H9 (cell line): ENCODE measurements around the gene ENO3. TPM values are rescaled to one million over a fixed set of nuclear protein-coding genes. Genes with fewer than 3 reads are reported as not detected.

Source experiments
- DNase-seq: peaks from one replicate; pipeline ENCODE4 v3.0.0-alpha.2; 2017
- H2AFZ ChIP-seq: one replicate; pipeline ENCODE4 v1.6.1; 2013; ENCODE audit warnings: mild to moderate bottlenecking, low read length, control low read depth, moderate library complexity
- H2AK5ac ChIP-seq: 2 replicates; pipeline ENCODE4 v1.6.1; 2013; ENCODE audit warnings: low read length, control low read depth, mixed read lengths; ENCODE audit not compliant: insufficient read length
- H2BK120ac ChIP-seq: one replicate; pipeline ENCODE4 v1.6.1; 2013; ENCODE audit warnings: low read depth, mild to moderate bottlenecking, low read length, control low read depth, inconsistent platforms; ENCODE audit not compliant: poor library complexity, severe bottlenecking
- H2BK12ac ChIP-seq: 2 replicates; pipeline ENCODE4 v1.6.1; 2013; ENCODE audit warnings: low read length, control low read depth, mixed read lengths, low read depth; ENCODE audit not compliant: insufficient read length
- H2BK15ac ChIP-seq: 2 replicates; pipeline ENCODE4 v1.6.1; 2013; ENCODE audit warnings: low read depth, low read length, control low read depth
- H2BK20ac ChIP-seq: one replicate; pipeline ENCODE4 v1.6.1; 2013; ENCODE audit warnings: low read depth, mild to moderate bottlenecking, low read length, control low read depth, inconsistent platforms; ENCODE audit not compliant: poor library complexity, severe bottlenecking
- H2BK5ac ChIP-seq: 2 replicates; pipeline ENCODE4 v1.6.1; 2013; ENCODE audit warnings: low read length, control low read depth, mixed read lengths; ENCODE audit not compliant: insufficient read length
- H3K14ac ChIP-seq: 2 replicates; pipeline ENCODE4 v1.6.1; 2013; ENCODE audit warnings: low read length, control low read depth; ENCODE audit not compliant: insufficient read depth
- H3K18ac ChIP-seq: 2 replicates; pipeline ENCODE4 v1.6.1; 2013; ENCODE audit warnings: low read depth, mild to moderate bottlenecking, mixed read lengths, low read length, control low read depth; ENCODE audit not compliant: insufficient read length
- H3K23ac ChIP-seq: 2 replicates; pipeline ENCODE4 v1.6.1; 2013; ENCODE audit warnings: low read length, control low read depth, mixed read lengths, low read depth; ENCODE audit not compliant: insufficient read length
- H3K23me2 ChIP-seq: 2 replicates; pipeline ENCODE4 v1.6.1; 2013; ENCODE audit warnings: low read depth, mild to moderate bottlenecking, mixed read lengths, low read length, control low read depth; ENCODE audit not compliant: insufficient read length, poor library complexity, severe bottlenecking
- H3K27ac ChIP-seq: 2 replicates; pipeline ENCODE4 v1.5.1; 2013; ENCODE audit warnings: low read length, control low read depth, mixed read lengths, low read depth; ENCODE audit not compliant: insufficient read length
- H3K27me3 ChIP-seq: 2 replicates; pipeline ENCODE4 v1.6.1; 2013; ENCODE audit warnings: low read length, control low read depth, inconsistent platforms; ENCODE audit not compliant: insufficient read depth
- H3K4ac ChIP-seq: 2 replicates; pipeline ENCODE4 v1.6.1; 2013; ENCODE audit warnings: low read depth, mild to moderate bottlenecking, control low read depth, inconsistent platforms, low read length, moderate library complexity
- H3K4me1 ChIP-seq: 2 replicates; pipeline ENCODE4 v1.6.1; 2013; ENCODE audit warnings: low read length, control low read depth, inconsistent platforms; ENCODE audit not compliant: insufficient read depth
- H3K4me2 ChIP-seq: 2 replicates; pipeline ENCODE4 v1.6.1; 2013; ENCODE audit warnings: low read length, control low read depth, mixed read lengths; ENCODE audit not compliant: insufficient read length, insufficient read depth
- H3K56ac ChIP-seq: 2 replicates; pipeline ENCODE4 v1.6.1; 2013; ENCODE audit warnings: low read depth, mild to moderate bottlenecking, mixed read lengths, low read length, control low read depth; ENCODE audit not compliant: insufficient read length
- H3K79me1 ChIP-seq: 2 replicates; pipeline ENCODE4 v1.6.1; 2013; ENCODE audit warnings: low read depth, mild to moderate bottlenecking, moderate library complexity, low read length, control low read depth, inconsistent platforms; ENCODE audit not compliant: insufficient read depth, poor library complexity, severe bottlenecking
- H3K79me2 ChIP-seq: 2 replicates; pipeline ENCODE4 v1.6.1; 2013; ENCODE audit warnings: low read length, control low read depth, inconsistent platforms; ENCODE audit not compliant: insufficient read depth
- H3K9ac ChIP-seq: 2 replicates; pipeline ENCODE4 v1.6.1; 2013; ENCODE audit warnings: low read length, control low read depth, mixed read lengths; ENCODE audit not compliant: insufficient read length; ENCODE audit errors: extremely low read depth
- H3K9me3 ChIP-seq: one replicate; pipeline ENCODE4 v1.6.1; 2013; ENCODE audit warnings: low read depth, low read length, inconsistent platforms; ENCODE audit not compliant: control insufficient read depth
- H3T11ph ChIP-seq: one replicate; pipeline ENCODE4 v1.6.1; 2013; ENCODE audit warnings: mild to moderate bottlenecking, low read length, control low read depth, inconsistent platforms
- H4K20me1 ChIP-seq: one replicate; pipeline ENCODE4 v1.6.1; 2013; ENCODE audit not compliant: control insufficient read depth, insufficient read length, insufficient read depth
- H4K5ac ChIP-seq: 2 replicates; pipeline ENCODE4 v1.6.1; 2013; ENCODE audit warnings: low read depth, mild to moderate bottlenecking, mixed read lengths, low read length, control low read depth; ENCODE audit not compliant: insufficient read length
- H4K8ac ChIP-seq: replicated peaks from 2 replicates; pipeline ENCODE4 v1.6.1; 2013; ENCODE audit warnings: low read length, control low read depth, mixed read lengths, low read depth; ENCODE audit not compliant: insufficient read length
- H4K91ac ChIP-seq: 2 replicates; pipeline ENCODE4 v1.6.1; 2013; ENCODE audit warnings: low read depth, mild to moderate bottlenecking, moderate library complexity, mixed read lengths, low read length, control low read depth; ENCODE audit not compliant: insufficient read length
- H3K27ac Mint-ChIP-seq, 3 experiments: 2 replicates in 2 of 3; 3 replicates in 1 of 3; pipeline ENCODE4 v1.8.0; 2020 to 2021; ENCODE audit warnings: mixed read lengths in 3 of 3, mild to moderate bottlenecking in 1 of 3, moderate library complexity in 1 of 3
- H3K27me3 Mint-ChIP-seq: 2 replicates; pipeline ENCODE4 v1.8.0; 2021; ENCODE audit warnings: low read depth, mild to moderate bottlenecking, moderate library complexity, mixed read lengths
- H3K36me3 Mint-ChIP-seq, 3 experiments: 2 replicates in 2 of 3; 3 replicates in 1 of 3; pipeline ENCODE4 v1.8.0; 2020 to 2021; ENCODE audit warnings: low read depth in 3 of 3, mixed read lengths in 3 of 3; ENCODE audit not compliant: insufficient read depth in 1 of 3
- H3K4me1 Mint-ChIP-seq, 2 experiments: 2 replicates each; pipeline ENCODE4 v1.8.0; 2020; ENCODE audit warnings: mixed read lengths in 2 of 2
- H3K4me3 Mint-ChIP-seq, 2 experiments: 2 replicates in 1 of 2; 3 replicates in 1 of 2; pipeline ENCODE4 v1.8.0; 2020 to 2021; ENCODE audit warnings: mild to moderate bottlenecking in 2 of 2, mixed read lengths in 2 of 2, moderate library complexity in 1 of 2
- H3K9me3 Mint-ChIP-seq, 2 experiments: 2 replicates in 1 of 2; 3 replicates in 1 of 2; pipeline ENCODE4 v1.8.0; 2020; ENCODE audit warnings: mild to moderate bottlenecking in 2 of 2, mixed read lengths in 2 of 2, moderate library complexity in 1 of 2
- CTCF ChIP-seq: fragments of 200-600 bp; sonication (generic); conservative IDR thresholded peaks from 3 replicates; pipeline ENCODE4 v1.8.0; 2021; ENCODE audit warnings: antibody characterized with exemption, mild to moderate bottlenecking
- WGBS: extraction: QIAGEN DNeasy Blood & Tissue Kit; methylation state at CpG from one replicate; pipeline ENCODE4 v1.1.7; 2013; ENCODE audit warnings: missing lambda C conversion rate, low lambda C conversion rate, mixed read lengths; ENCODE audit not compliant: insufficient read length; ENCODE audit errors: extremely low coverage; 5-methylcytosine and 5-hydroxymethylcytosine counted together
- total RNA-seq: library from RNA; stranded (reverse); gene quantifications from 2 replicates; pipeline ENCODE4 v1.2.1, GENCODE V29; 2021

The ENO3 gene
- total RNA-seq, 1 experiment from 2014 or later: 25.4 TPM

DNA sequence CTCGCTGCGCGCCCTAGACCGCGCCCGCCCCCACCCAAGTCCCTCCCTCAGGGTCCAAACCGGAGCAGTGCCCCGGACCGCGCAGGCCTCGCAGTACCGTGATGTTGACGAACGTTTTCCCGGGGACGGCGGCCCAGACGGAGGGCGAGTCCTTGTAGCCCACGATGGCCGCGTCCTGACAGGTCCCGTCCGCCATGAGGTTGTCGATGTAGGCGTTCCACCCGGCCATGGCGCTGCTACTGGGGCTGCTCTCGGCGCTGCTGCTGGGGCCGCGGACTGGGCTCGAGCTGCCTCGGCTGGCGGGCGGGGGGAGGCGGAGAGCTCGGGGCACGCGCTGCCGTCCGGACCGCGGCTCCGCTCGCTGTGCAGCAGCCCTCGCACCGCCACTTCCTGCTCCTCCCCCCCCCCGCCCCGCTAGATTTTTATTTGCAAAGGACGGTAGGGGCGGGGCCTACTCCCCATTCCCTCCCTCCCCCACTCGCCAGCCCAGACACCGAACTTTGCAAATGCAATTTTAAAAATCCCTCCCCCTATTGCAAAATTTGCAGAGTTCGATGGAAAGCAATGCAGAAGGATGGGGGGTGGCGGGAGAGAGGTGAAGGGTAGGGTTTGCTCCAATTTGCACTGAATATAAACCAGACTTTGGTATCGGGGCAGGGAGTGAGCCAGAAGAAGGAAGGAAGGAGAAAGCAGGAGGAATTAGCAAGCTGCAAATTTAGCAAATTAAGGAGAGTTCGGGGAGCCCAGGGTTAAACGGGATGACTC, 2.6 kb upstream of the ENO3 start, which contains the start of gene PFN1:
Gene PFN1, minus strand, starts transcription at position 365 of the 765 bp plus-strand sequence. Its CDS starts 136 bp downstream, at position 229.
- peak within 1 kb of the TSS; percentile 72 for H3K4me2 ChIP-seq
- H2BK120ac ChIP-seq: no peak within 1 kb of the TSS
- H3K27me3 ChIP-seq: no peaks in the 10 kb centered on the region
- WGBS: no CpG with 5 or more reads among the region's 59 CpGs
- H2BK15ac ChIP-seq: no peak within 1 kb of the TSS
- Mint-ChIP-seq H3K27ac (peak within 1 kb of the TSS; percentile 98 to 100 (median 100)), H3K27me3 (peaks cover 5% of the 10 kb centered on the region), H3K36me3 (peaks cover 21 to 41% (median 33%) of the 10 kb centered on the region in 3 experiments), H3K4me1 (peaks cover 38 to 40% of the 10 kb centered on the region in 2 experiments), H3K9me3 (peaks cover 0 to 2% of the 10 kb centered on the region in 2 experiments; a peak in 2 of 5 replicates), H3K4me3 (peak within 1 kb of the TSS; percentile 95 to 100)
- peaks cover 13% of the 10 kb centered on the region; the same call in 1 of the 2 replicates for H3K79me2 ChIP-seq
- no peak within 1 kb of the TSS for H2AK5ac ChIP-seq
- H2BK5ac ChIP-seq: no peak within 1 kb of the TSS
- peak within 1 kb of the TSS; percentile 94 for H3K9ac ChIP-seq
- H3K14ac ChIP-seq: peak within 1 kb of the TSS; percentile 96
- no peak within 1 kb of the TSS for H2BK20ac ChIP-seq
- H3K27ac ChIP-seq: peak within 1 kb of the TSS; percentile 78
- H3K23ac ChIP-seq: no peak within 1 kb of the TSS
- no peak within 1 kb of the TSS for H2BK12ac ChIP-seq
- peak; percentile 94 for DNase-seq
- H3K4me1 ChIP-seq: peaks cover 4% of the 10 kb centered on the region; the same call in 1 of the 2 replicates
- no peak within 1 kb of the TSS for H4K8ac ChIP-seq
- peak within 1 kb of the TSS; percentile 85 for H3K18ac ChIP-seq
- H3K79me1 ChIP-seq: peaks cover 4% of the 10 kb centered on the region
- no peak within 1 kb of the TSS for H4K5ac ChIP-seq
- no peaks in the 10 kb centered on the region for H3K9me3 ChIP-seq
- H3K23me2 ChIP-seq: peaks cover 23% of the 10 kb centered on the region
- TF ChIP-seq CTCF: no peak
- no peak within 1 kb of the TSS for H3T11ph ChIP-seq
- H2AFZ ChIP-seq: no peak within 1 kb of the TSS
- no peaks in the 10 kb centered on the region for H4K20me1 ChIP-seq
- no peak within 1 kb of the TSS for H4K91ac ChIP-seq
- H3K56ac ChIP-seq: no peak within 1 kb of the TSS
- H3K4ac ChIP-seq: no peak within 1 kb of the TSS; the same call in 1 of the 2 replicates
